ENCODE measurements around the gene ZNF629. TPM values are rescaled to one million over a fixed set of nuclear protein-coding genes. Genes with fewer than 3 reads are reported as not detected.

ZNF629 gene
- total RNA-seq, 1 donor: 16.3 TPM

DNA sequence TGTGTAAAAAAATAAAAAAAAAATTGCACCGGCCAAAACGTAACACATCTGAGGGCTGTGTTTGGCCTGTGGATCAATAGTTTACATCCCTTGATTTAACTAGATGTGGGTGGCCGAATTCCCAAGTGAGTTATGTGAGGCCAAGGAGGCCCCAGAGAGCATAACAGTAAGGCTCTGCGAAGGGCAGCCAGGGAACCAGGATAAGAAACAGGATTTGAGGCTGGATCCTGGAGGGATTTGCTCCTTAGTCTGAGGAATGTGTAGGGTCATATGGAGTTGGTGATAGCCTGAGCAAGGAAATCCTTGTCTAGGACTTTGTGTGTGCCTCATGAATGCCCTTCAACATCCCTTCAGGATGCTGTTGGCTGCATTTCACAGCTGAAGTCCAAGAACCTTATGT, 36.8 kb downstream of the ZNF629 start:
- H3K79me2 ChIP-seq (ENCODE audit: insufficient read depth, low read length): peaks cover 24% of the 10 kb centered on the region
- H3K27ac ChIP-seq (ENCODE audit: low read depth, low read length): no peak overlapping the region
- H3K4me1 ChIP-seq (ENCODE audit: insufficient read depth, low read length): peaks cover 13% of the 10 kb centered on the region
- H3K27me3 ChIP-seq (ENCODE audit: insufficient read depth, low read length): no peaks in the 10 kb centered on the region
- no peak overlapping the region for H3K4me3 ChIP-seq (ENCODE audit: insufficient read depth, low read length)
- no peak overlapping the region for H3K4me2 ChIP-seq (ENCODE audit: insufficient read depth, low read length)
- peaks cover 3% of the 10 kb centered on the region for H4K20me1 ChIP-seq (ENCODE audit: insufficient read depth, low read length)
- no peaks in the 10 kb centered on the region for H3K9me3 ChIP-seq (ENCODE audit: low read depth, low read length)
- H3K36me3 ChIP-seq (ENCODE audit: insufficient read depth, low read length): peaks cover 34% of the 10 kb centered on the region
- TF ChIP-seq, protein P1, sequence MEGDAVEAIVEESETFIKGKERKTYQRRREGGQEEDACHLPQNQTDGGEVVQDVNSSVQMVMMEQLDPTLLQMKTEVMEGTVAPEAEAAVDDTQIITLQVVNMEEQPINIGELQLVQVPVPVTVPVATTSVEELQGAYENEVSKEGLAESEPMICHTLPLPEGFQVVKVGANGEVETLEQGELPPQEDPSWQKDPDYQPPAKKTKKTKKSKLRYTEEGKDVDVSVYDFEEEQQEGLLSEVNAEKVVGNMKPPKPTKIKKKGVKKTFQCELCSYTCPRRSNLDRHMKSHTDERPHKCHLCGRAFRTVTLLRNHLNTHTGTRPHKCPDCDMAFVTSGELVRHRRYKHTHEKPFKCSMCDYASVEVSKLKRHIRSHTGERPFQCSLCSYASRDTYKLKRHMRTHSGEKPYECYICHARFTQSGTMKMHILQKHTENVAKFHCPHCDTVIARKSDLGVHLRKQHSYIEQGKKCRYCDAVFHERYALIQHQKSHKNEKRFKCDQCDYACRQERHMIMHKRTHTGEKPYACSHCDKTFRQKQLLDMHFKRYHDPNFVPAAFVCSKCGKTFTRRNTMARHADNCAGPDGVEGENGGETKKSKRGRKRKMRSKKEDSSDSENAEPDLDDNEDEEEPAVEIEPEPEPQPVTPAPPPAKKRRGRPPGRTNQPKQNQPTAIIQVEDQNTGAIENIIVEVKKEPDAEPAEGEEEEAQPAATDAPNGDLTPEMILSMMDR (IDR thresholded peaks at IDR 0.05; ENCODE audit: extremely low read depth, low read depth, low read length): no peak
- H2AFZ ChIP-seq (ENCODE audit: low read length): no peak overlapping the region
- peak; percentile 57 for DNase-seq (ENCODE audit: insufficient read length, low spot score, missing footprints)

DNA sequence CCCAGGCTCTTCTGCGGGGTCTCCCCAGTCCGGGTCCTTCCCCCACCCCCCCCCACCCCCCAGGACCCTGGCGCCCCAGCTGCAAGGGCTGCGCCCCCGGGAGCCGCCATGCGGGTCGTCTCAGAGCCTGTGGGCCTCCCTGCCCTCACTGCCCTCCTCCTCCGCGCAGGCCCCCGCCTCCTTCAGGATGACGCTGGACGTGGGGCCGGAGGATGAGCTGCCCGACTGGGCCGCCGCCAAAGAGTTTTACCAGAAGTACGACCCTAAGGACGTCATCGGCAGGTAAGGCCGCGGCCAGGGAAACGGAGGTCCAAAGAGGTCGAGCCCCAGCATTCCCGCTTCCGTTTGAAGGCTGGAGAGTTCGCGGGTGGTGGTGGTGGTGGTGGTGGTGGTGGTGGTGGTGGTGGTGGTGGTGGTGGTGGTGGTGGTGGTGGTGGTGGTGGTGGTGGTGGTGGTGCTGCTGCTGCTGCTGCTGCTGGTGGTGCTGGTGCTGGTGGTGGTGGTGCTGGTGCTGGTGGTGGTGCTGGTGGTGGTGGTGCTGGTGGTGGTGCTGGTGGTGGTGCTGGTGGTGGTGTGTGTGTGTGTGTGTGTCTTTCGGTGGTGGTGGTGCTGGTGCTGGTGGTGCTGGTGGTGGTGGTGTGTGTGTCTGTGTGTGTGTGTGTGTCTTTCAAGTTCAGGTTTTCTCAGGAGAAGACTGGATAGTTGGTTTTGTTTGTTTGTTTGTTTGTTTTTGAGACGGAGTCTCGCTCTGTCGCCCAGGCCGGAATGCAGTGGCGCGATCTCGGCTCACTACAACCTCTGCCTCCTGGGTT, 38.2 kb downstream of the ZNF629 start:
- Histone ChIP-seq H3K4me3 (ENCODE audit: insufficient read depth, low read length) (peak overlapping the region; percentile 79), H3K9me3 (ENCODE audit: low read depth, low read length) (no peaks in the 10 kb centered on the region), H4K20me1 (ENCODE audit: insufficient read depth, low read length) (peaks cover 3% of the 10 kb centered on the region), H2AFZ (ENCODE audit: low read length) (peak overlapping the region; percentile 41), H3K4me2 (ENCODE audit: insufficient read depth, low read length) (peak overlapping the region; percentile 88), H3K79me2 (ENCODE audit: insufficient read depth, low read length) (peaks cover 24% of the 10 kb centered on the region), H3K27me3 (ENCODE audit: insufficient read depth, low read length) (no peaks in the 10 kb centered on the region), H3K4me1 (ENCODE audit: insufficient read depth, low read length) (peaks cover 13% of the 10 kb centered on the region), H3K36me3 (ENCODE audit: insufficient read depth, low read length) (peaks cover 33% of the 10 kb centered on the region), H3K27ac (ENCODE audit: low read depth, low read length) (no peak overlapping the region)
- peak; percentile 90 for DNase-seq (ENCODE audit: insufficient read length, low spot score, missing footprints)
- TF ChIP-seq, protein P1 (IDR thresholded peaks at IDR 0.05; ENCODE audit: extremely low read depth, low read depth, low read length): no peak

DNA sequence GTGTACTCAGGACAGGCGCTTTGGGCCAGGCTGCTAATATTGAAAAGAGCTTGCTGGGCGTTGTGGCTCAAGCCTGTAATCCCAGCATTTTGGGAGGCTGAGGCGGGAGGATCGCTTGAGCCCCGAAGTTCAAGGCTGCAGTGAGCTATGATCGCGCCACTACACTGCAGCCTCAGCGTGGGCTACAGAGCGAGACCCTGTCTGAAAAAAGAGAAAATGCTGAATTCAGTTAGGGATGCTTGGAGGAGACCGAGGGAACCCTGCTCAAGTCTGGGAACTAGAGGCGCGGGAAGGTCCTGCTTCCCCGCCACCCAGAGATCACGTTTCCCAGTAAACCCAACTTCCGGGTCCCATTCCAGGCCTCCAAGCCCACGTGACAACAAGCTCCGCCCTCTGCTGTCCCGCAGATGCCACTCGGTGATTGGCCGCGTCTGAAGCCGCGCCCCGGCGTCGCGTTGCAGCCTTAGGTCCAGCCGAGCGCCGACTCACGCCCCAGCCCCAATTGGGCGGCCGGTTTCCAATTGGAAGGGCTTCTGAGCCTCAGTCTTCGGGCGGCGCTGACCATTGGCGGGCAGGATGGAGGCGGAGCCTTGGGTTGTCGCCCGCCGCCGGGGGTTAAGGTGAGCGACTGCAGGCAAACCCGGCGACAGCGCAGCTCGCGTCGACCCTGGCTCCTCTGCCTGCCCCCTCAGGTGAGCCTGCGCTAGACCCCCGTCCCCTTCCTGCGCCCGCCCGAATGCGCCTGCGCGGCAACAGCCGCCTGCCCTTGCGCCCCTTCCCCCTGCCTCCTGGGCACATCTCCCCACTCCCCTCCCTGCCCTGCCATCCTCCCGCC, 39.0 kb downstream of the ZNF629 start, which contains the start of gene PHKG2:
Gene PHKG2, plus strand, starts transcription at position 627 of the 835 bp plus-strand sequence. CDS start 396 bp downstream, outside the sequence.
- TF ChIP-seq, protein P1 (IDR thresholded peaks at IDR 0.05; ENCODE audit: extremely low read depth, low read depth, low read length): no peak
- Histone ChIP-seq H3K4me2 (ENCODE audit: insufficient read depth, low read length) (peak within 1 kb of the TSS; percentile 88), H3K4me3 (ENCODE audit: insufficient read depth, low read length) (peak within 1 kb of the TSS; percentile 79), H3K4me1 (ENCODE audit: insufficient read depth, low read length) (peaks cover 13% of the 10 kb centered on the region), H3K9me3 (ENCODE audit: low read depth, low read length) (no peaks in the 10 kb centered on the region), H2AFZ (ENCODE audit: low read length) (peak within 1 kb of the TSS; percentile 72), H3K27me3 (ENCODE audit: insufficient read depth, low read length) (no peaks in the 10 kb centered on the region), H4K20me1 (ENCODE audit: insufficient read depth, low read length) (peaks cover 3% of the 10 kb centered on the region), H3K36me3 (ENCODE audit: insufficient read depth, low read length) (peaks cover 25% of the 10 kb centered on the region), H3K27ac (ENCODE audit: low read depth, low read length) (peak within 1 kb of the TSS; percentile 77), H3K79me2 (ENCODE audit: insufficient read depth, low read length) (peaks cover 24% of the 10 kb centered on the region)
- DNase-seq (ENCODE audit: insufficient read length, low spot score, missing footprints): peak; percentile 99

Data from osteoblast (primary cell).